HG02678 (cell line): ENCODE results near the gene KNG1.
"Not testable (repeated sequence)": the region's sequence is repeated elsewhere in the genome, so short reads cannot be mapped to it uniquely, and the experiment has no call there.

Experiments
- ATAC-seq: cut with Tn5 transposase; IDR thresholded peaks from one replicate; pipeline ENCODE4 v1.9.1; 2021; ENCODE audit warnings: mild to moderate bottlenecking, moderate library complexity; ENCODE audit not compliant: unreplicated experiment

The KNG1 gene

GRCh38 chr3:186708983-186709679 is 8.0 kb upstream of the KNG1 start:
- no peak for ATAC-seq

- ATAC-seq: not testable (repeated sequence)
Observed at GRCh38 chr3:186710694-186711093, 6.5 kb upstream of the KNG1 start.

GRCh38 chr3:186713499-186713898 is 3.7 kb upstream of the KNG1 start:
- no peak for ATAC-seq

- no peak for ATAC-seq
Observed at GRCh38 chr3:186719945-186720739, 3.0 kb downstream of the KNG1 start.

GRCh38 chr3:186722457-186722856 is 5.3 kb downstream of the KNG1 start:
- no peak for ATAC-seq

GRCh38 chr3:186724911-186725310 is 7.8 kb downstream of the KNG1 start:
- ATAC-seq: no peak

DNA sequence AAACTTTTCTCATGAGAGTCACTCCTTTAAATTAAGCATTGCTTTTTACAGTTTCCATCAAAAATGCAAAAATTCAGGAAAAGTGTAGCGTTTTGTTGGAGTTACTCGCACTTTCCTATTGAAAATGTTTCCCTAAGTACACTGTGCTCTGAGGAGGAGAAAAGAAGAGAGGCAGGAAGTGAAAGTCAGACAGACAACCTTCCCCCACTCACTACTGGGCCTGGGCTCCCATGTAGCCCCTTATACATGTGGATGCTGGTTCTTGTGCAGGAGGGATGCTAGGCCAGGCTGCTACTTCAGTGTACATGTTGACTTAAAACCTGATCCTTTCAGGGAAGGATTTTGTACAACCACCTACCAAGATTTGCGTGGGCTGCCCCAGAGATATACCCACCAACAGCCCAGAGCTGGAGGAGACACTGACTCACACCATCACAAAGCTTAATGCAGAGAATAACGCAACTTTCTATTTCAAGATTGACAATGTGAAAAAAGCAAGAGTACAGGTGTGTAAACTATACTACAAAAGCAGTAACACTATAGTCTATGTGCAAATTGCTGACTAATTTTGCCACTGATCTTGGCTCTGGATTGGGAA is 15.1 kb downstream of the KNG1 start:
- no peak for ATAC-seq

DNA sequence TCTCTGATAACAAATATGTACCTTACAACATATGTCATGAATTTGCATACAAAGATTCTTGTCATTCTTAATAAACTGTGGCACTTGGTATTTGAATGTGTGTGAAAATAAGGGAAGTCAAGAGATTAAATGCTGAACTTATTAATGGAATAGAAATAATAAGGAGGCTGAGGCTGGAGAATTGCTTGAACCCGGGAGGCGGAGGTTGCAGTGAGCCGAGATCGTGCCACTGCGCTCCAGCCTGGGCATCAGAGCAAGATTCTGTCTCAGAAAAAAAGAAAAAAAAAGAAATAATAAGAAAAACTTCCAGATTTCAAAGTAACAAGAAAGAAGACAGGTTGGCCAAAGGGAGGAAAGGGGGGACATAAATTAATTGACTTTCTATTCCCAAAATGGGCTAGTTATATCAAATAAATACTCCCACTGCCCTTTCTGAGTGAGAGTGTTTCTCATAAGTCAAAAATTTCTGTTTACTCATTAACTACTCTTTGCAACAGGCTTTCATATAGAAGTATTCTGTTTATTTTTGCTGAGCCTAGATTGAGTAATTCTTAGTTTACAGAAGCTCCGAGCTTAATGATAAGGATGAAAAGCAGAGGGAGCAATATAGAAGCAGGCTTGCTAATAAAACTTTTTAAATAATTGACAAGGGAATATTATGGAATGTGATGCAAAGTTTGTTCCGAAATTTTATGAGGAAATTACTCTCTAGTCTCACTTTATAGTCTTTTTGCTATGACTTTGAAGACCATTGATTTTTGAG is 25.6 kb downstream of the KNG1 start:
- ATAC-seq: no peak

DNA sequence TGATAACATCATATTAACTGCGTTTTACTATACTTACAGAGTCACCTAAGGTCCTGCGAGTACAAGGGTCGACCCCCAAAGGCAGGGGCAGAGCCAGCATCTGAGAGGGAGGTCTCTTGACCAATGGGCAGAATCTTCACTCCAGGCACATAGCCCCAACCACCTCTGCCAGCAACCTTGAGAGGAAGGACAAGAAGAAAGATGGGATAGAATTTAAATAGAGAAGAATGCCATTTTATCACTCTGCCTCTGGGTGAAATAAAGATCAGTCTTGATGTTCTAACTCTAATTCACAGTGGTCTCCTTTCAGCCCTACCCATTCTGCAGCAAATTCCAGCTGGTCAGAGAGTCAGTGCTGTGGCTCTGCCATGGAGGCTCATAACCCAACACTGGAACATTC is 26.5 kb downstream of the KNG1 start:
- ATAC-seq: no peak

GRCh38 chr3:186746008-186746407 is 28.8 kb downstream of the KNG1 start:
- ATAC-seq: no peak

- ATAC-seq: no peak
Observed at GRCh38 chr3:186750316-186750715, 33.2 kb downstream of the KNG1 start.

DNA sequence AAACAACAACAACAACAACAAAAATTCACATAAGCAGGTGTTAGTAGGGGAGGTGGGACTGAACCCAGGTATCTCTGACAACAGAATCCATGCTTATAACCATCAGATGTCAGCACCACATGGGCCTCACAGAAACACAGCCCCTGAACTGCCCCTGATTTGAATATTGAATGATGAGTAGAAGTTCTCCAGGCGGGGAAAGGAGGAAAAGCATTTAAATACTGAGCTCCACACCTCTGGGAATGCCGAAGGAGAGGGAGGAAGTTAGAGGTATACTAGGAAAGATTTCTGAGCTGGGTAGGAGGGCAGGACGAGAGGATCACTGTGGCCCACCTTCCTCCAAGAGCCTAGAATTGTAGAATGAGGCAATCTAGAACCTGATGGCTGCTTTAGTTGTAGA is 34.3 kb downstream of the KNG1 start:
- no peak for ATAC-seq

DNA sequence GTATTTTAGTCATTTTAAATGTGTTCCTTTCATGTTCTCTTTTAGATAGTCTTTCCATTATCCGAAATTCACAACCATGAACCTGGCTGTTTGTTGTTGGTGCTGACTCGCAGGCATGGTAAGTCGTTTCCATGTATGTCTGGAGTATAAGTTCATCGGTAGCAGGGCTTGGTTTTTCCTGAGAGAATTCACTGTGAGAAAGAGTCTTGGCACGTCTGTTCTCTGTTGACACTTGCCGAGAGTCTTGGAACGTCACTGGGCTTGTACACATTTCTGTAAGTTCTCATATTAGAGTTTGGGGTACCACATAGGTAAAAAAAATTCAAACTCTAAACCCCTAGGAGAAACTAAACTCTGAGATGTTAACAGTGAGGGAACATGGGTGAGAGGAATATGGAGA is 36.8 kb downstream of the KNG1 start:
- no peak for ATAC-seq

DNA sequence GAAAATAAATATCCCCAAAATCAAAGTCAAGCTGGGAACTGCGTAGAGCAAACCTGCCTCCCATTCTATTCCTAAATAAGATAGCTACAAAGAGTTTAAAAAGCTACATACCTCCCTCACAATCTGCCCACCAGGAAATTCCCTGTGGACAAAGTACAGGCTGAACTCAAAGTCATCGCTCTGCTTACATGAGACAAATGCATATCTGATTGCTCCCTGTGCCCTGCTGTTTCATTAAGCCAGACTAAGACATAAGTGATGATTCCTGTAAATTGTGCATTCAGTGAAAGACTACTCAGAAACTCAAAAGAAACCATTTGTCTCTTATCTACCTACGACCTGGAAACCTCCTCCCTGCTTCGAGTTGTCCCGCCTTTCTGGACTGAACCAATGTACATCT is 37.7 kb downstream of the KNG1 start:
- no peak for ATAC-seq

GRCh38 chr3:186757214-186757613 is 40.1 kb downstream of the KNG1 start:
- no peak for ATAC-seq

- ATAC-seq: no peak
Observed at GRCh38 chr3:186757686-186758220, 40.6 kb downstream of the KNG1 start.

DNA sequence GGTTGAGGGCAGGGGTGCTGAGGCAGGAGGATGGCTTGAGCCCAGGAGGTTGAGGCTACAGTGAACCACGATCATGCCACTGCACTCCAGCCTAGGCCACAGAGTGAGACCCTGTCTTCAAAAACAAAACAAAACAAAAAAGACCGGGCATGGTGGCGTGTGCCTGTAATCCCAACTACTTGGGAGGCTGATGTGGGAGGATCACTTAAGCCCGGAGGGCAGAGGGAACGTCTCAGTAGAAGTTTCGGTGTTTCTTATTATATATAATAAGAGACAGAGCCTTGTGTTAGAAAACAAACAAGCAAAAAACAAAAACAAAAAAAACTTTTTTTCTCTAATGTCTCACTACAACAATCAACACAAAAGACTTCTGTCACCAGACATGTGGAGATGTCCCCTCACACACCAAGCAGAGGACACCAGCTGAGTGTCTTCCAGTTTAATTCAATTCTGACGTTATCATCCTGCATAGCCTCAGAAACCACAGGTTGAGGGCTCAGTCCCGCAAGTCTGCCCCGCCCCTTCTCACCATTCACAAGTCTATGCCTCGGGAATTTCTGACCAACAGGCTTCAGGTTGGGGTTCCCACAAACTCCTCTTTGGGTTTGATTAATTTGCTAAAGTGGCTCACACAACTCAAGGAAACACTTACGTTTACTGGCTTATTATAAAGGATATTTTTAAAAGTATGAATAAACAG is 42.2 kb downstream of the KNG1 start:
- ATAC-seq: no peak

- no peak for ATAC-seq
Observed at GRCh38 chr3:186760141-186760833, 43.1 kb downstream of the KNG1 start.

GRCh38 chr3:186760897-186761447 is 43.8 kb downstream of the KNG1 start:
- ATAC-seq: no peak

DNA sequence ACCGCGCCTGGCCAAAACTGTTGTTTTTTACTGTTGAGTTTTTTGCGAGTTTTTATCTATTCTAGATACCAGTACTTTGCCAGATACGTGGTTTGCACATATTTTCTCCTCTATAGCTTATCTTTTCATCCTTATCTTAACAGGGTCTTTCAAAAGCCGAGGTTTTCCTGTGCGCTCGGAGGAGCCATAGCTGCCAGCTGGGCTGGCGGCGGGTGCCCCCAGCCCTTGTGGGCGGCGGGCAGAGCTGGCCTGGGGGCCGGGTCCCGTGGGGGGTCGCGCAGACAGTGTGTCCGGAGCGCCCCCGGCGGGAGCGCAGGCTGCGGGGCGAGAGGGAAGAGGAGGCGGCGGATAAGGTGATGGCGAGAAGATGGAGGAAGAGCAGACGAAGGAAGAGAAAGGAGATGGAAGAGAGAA is 55.1 kb downstream of the KNG1 start:
- ATAC-seq: peak; percentile 26
